H1 (cell line): Measurements from ENCODE around the gene PRKAG3.

ENCODE experiments used
- CHD1 ChIP-seq: IDR thresholded peaks from 2 replicates; pipeline ENCODE4 v1.6.1; 2012; ENCODE audit warnings: low read depth, low read length, improper control_type of control experiment
- CREB1 ChIP-seq: IDR thresholded peaks from 2 replicates; pipeline ENCODE4 v1.6.1; 2012; ENCODE audit warnings: inconsistent platforms
- EZH2 ChIP-seq: fragments of 200-600 bp; sonication (generic); IDR thresholded peaks from 2 replicates; pipeline ENCODE4 v1.7.1; 2012; ENCODE audit warnings: low read depth, mild to moderate bottlenecking, moderate library complexity, low read length, inconsistent platforms; ENCODE audit not compliant: severe bottlenecking
- JUN ChIP-seq: IDR thresholded peaks from 2 replicates; pipeline ENCODE4 v1.6.1; 2011; ENCODE audit warnings: low read depth, mild to moderate bottlenecking, improper control_type of control experiment, low read length
- NRF1 ChIP-seq: IDR thresholded peaks from 2 replicates; pipeline ENCODE4 v1.6.1; 2011; ENCODE audit warnings: mild to moderate bottlenecking, low read depth, low read length, improper control_type of control experiment
- POLR2A ChIP-seq, 2 experiments: IDR thresholded peaks; 1 replicate in 1 of 2; 2 replicates in 1 of 2; pipeline ENCODE4 v1.6.1; 2011; ENCODE audit warnings: low read depth in 2 of 2, low read length in 2 of 2, mild to moderate bottlenecking in 2 of 2; ENCODE audit errors: control extremely low read depth in 1 of 2
- POLR2AphosphoS5 ChIP-seq: IDR thresholded peaks from 2 replicates; pipeline ENCODE4 v1.6.1; 2011; ENCODE audit warnings: low read depth, low read length
- RAD21 ChIP-seq, 2 experiments: IDR thresholded peaks in 1 of 2; conservative IDR thresholded peaks in 1 of 2; 2 replicates each; pipeline ENCODE4 v1.6.1; 2011; ENCODE audit warnings: low read depth in 2 of 2, low read length in 2 of 2, improper control_type of control experiment in 1 of 2, inconsistent platforms in 1 of 2, mild to moderate bottlenecking in 1 of 2, moderate library complexity in 1 of 2
- SAP30 ChIP-seq: fragments of 300-600 bp; sonication (generic); IDR thresholded peaks from 2 replicates; pipeline ENCODE4 v1.7.1; 2012; ENCODE audit warnings: low read length, moderate library complexity, mild to moderate bottlenecking, inconsistent platforms; ENCODE audit not compliant: insufficient read depth, insufficient replicate concordance
- SIN3A ChIP-seq, 2 experiments: IDR thresholded peaks in 1 of 2; conservative IDR thresholded peaks in 1 of 2; 2 replicates each; pipeline ENCODE4 v1.6.1; 2011 to 2012; ENCODE audit warnings: low read length in 2 of 2, improper control_type of control experiment in 1 of 2, low read depth in 1 of 2, mild to moderate bottlenecking in 1 of 2
- TEAD4 ChIP-seq: IDR thresholded peaks from 2 replicates; pipeline ENCODE4 v1.6.1; 2012; ENCODE audit warnings: low read depth, low read length, inconsistent platforms, mixed read lengths
- ZNF274 ChIP-seq: IDR thresholded peaks from 2 replicates; pipeline ENCODE4 v1.7.0; 2012; ENCODE audit warnings: low read length, borderline replicate concordance; ENCODE audit errors: extremely low read depth
- TF ChIP-seq, protein P1 (sequence below), 3 experiments: IDR thresholded peaks; 1 replicate in 2 of 3; 2 replicates in 1 of 3; pipeline versions ENCODE4 v1.5.1 to v1.6.1; 2011; ENCODE audit warnings: low read length in 3 of 3, mild to moderate bottlenecking in 3 of 3, inconsistent platforms in 2 of 3, low read depth in 1 of 3, moderate library complexity in 1 of 3; ENCODE audit not compliant: insufficient read depth in 1 of 3; ENCODE audit errors: control extremely low read depth in 1 of 3

DNA sequence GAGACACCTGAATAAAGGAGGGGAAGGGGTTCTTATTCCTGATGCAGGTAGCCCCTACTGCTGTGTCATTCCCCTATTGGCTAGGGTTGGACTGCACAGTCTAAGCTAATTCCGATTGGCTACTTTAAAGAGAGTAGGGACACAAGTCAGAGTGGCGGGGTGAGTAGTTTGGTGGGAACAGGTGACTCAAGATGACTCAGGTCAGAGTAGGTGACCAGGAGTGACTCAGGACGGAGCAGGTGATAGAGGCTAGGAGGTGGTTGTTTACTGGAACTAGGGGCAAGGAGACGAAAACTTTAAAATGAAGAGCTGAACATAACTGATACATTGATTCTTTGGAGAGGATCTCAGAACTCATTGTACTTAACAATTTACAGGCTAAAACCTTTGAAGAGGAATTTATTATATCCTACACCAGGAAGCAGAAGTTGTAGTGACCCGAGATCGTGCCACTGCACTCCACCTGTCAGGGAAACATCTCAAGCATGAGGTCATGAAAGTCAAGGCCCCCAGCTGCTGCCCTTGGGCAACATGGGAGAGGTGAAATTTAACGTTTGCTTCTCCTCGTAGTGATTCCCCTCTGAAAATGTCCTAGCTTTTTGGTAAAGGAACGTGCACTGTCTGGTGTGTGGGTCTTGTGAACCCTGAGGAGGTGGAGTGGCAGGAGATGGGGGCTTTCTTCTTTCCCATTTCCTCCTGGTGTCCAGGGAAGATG is 54.2 kb downstream of the PRKAG3 start:
- TF ChIP-seq SIN3A (conservative IDR thresholded peaks at IDR 0.05 in 1 of 2, IDR thresholded peaks at IDR 0.05 in 1 of 2; ENCODE audit: low read depth in 1 of 2, low read length in 2 of 2), result no peak
- TF ChIP-seq, protein P1, sequence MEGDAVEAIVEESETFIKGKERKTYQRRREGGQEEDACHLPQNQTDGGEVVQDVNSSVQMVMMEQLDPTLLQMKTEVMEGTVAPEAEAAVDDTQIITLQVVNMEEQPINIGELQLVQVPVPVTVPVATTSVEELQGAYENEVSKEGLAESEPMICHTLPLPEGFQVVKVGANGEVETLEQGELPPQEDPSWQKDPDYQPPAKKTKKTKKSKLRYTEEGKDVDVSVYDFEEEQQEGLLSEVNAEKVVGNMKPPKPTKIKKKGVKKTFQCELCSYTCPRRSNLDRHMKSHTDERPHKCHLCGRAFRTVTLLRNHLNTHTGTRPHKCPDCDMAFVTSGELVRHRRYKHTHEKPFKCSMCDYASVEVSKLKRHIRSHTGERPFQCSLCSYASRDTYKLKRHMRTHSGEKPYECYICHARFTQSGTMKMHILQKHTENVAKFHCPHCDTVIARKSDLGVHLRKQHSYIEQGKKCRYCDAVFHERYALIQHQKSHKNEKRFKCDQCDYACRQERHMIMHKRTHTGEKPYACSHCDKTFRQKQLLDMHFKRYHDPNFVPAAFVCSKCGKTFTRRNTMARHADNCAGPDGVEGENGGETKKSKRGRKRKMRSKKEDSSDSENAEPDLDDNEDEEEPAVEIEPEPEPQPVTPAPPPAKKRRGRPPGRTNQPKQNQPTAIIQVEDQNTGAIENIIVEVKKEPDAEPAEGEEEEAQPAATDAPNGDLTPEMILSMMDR (IDR thresholded peaks at IDR 0.05; ENCODE audit: control extremely low read depth in 1 of 3, insufficient read depth in 1 of 3, low read depth in 1 of 3, low read length in 3 of 3), result no peak
- no peak for TF ChIP-seq EZH2
- no peak for TF ChIP-seq TEAD4
- no peak for TF ChIP-seq RAD21 (IDR thresholded peaks at IDR 0.05 in 1 of 2, conservative IDR thresholded peaks at IDR 0.05 in 1 of 2; ENCODE audit: low read depth in 2 of 2, low read length in 2 of 2)
- TF ChIP-seq POLR2AphosphoS5, result no peak
- TF ChIP-seq POLR2A (IDR thresholded peaks at IDR 0.05; ENCODE audit: control extremely low read depth in 1 of 2, low read depth in 2 of 2, low read length in 2 of 2), result no peak
- TF ChIP-seq CHD1, result no peak
- TF ChIP-seq CREB1, result no peak
- no peak for TF ChIP-seq SAP30
- no peak for TF ChIP-seq JUN
- TF ChIP-seq NRF1, result no peak
- no peak for TF ChIP-seq ZNF274
